ENCODE measurements around the gene TGFBR2.
"Not testable (repeated sequence)": the region's sequence is repeated elsewhere in the genome, so short reads cannot be mapped to it uniquely, and the experiment has no call there.

The TGFBR2 gene

GRCh38 chr3:30619318-30619717, 12.9 kb downstream of the TGFBR2 start:
- no peak for DNase-seq (ENCODE audit: low spot score)

GRCh38 chr3:30620402-30621360, 14.3 kb downstream of the TGFBR2 start:
- no peak for DNase-seq (ENCODE audit: low spot score)

DNA sequence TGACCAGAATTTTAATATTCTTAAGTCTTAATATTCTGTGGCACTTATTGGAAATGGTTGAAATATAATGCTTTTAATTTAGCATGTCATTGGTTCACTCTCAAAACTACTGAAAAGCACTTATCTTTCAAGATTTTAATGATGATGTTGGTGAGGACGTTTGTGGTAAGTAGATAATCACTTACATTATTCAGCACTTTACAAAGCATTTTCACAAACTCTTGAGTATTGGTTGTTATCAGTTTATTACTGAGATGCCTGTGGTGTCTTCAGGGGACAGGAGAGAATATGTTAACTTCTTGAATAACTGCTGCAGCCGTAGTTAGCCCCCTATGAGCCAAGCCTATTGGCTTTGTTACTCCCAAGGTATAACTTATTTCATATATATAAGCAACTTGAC, 15.2 kb downstream of the TGFBR2 start:
- DNase-seq (ENCODE audit: low spot score): no peak

DNA sequence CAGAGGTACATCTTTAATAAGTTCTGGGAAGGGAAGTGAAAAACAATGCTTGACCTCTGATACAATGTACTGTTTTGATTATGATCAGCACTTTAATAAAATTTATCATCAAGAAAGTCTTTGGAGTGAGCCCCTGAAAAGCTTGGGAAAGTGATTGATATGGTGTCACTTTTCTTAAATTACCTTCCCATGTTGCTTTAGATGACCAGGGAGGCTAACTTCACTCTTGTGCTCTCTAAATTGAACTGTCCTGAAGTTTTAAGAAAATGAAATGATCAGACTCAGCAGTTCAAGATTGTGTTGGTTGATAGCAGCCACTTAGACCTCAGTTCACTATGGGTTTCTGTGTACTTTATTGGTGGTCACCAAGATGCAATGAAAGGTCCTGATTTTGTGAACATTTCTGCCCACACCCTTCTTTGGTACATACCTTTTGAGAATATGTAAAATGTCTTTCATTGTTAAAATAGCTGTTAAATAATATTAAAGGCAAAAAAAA, 15.7 kb downstream of the TGFBR2 start:
- DNase-seq (ENCODE audit: low spot score): no peak

GRCh38 chr3:30622790-30623189, 16.4 kb downstream of the TGFBR2 start:
- no peak for DNase-seq (ENCODE audit: low spot score)

DNA sequence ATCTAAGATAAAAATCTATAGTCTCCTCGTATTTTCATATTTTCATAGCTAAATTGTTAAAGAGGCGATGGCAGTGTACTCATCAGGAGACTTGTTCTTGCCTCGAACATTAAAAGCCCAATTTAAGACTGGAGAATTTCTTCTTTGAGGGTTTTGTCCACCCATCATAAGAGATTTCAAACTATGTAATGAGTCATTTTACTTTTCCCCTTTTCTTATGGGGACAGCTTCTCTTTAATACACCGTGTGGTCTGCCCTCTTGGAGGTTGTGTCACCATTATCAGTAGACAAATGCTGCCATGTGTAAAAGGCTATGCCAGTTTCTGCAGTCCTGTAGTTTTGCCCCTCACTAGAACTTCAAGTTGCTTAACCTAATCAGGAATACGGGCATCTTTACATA, 16.9 kb downstream of the TGFBR2 start:
- DNase-seq (ENCODE audit: low spot score): no peak

- DNase-seq (ENCODE audit: low spot score): not testable (repeated sequence)
Observed at GRCh38 chr3:30624480-30624879, 18.1 kb downstream of the TGFBR2 start.

- peak; percentile 36 for DNase-seq (ENCODE audit: low spot score)
Observed at GRCh38 chr3:30625541-30626438, 19.4 kb downstream of the TGFBR2 start.

GRCh38 chr3:30626443-30627180, 20.2 kb downstream of the TGFBR2 start:
- peak; percentile 23 for DNase-seq (ENCODE audit: low spot score)

- no peak for DNase-seq (ENCODE audit: low spot score)
Observed at GRCh38 chr3:30628205-30628900, 22.0 kb downstream of the TGFBR2 start.

GRCh38 chr3:30628901-30629590, 22.6 kb downstream of the TGFBR2 start:
- DNase-seq (ENCODE audit: low spot score): no peak

- DNase-seq (ENCODE audit: low spot score): no peak
Observed at GRCh38 chr3:30629746-30630145, 23.3 kb downstream of the TGFBR2 start.

DNA sequence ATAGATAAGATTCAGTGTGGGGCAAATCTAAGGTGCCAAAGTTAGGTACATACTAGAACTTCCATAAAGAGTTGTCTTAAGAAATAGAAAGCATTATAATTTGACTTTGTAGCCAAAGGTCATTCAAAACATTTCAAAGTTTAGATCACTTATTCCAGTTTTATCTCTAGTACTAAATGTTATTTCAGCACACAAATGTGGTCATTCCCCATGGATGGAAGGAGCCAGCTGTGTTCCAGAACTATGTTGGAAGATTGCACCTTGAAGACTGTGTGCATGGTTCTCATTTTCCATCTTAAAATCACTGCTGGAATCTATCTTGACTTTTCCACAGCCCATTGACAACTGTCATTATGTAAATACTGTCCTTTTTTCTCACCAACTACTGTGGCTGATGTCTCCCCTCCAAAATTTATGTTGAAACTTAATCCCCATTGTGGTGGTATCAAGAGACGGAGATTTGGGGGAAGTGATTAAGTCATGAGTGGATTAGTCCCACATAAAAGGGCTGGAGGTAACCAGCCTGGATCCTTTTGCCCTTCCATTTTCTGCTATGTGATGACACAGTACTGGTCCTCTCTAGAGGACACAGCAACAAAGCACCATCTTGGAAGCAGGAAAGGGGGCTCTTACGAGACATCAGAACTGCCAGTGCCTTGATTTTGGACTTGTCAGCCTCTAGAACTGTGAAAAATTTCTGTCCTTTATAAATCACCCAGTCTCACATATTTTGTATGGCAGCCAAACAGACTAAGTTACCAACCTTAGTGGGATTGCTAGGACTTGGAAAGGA, 24.0 kb downstream of the TGFBR2 start:
- no peak for DNase-seq (ENCODE audit: low spot score)

- DNase-seq (ENCODE audit: low spot score): no peak
Observed at GRCh38 chr3:30631243-30631904, 25.0 kb downstream of the TGFBR2 start.

DNA sequence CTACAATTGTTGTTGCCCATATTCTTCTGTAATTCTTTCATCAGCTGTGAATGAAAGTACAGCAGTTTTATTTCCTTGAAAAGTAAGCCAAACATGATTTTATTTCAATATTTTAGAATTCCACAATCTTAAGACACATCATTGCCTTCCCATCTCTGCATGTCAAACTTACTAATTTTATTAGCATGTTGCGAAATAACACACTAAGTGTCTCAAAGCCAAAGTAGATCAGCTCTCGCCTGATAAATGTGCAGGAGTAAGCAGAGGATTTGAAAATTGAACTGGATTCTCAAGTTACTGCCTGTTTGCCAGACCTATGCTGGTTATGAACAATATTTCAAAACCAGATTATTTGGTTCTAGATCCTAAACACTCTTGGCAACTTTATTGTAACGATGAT, 25.7 kb downstream of the TGFBR2 start:
- peak; percentile 51 for DNase-seq (ENCODE audit: low spot score)

- DNase-seq (ENCODE audit: low spot score): no peak
Observed at GRCh38 chr3:30632521-30632920, 26.1 kb downstream of the TGFBR2 start.

- no peak for DNase-seq (ENCODE audit: low spot score)
Observed at GRCh38 chr3:30633718-30634117, 27.3 kb downstream of the TGFBR2 start.

DNA sequence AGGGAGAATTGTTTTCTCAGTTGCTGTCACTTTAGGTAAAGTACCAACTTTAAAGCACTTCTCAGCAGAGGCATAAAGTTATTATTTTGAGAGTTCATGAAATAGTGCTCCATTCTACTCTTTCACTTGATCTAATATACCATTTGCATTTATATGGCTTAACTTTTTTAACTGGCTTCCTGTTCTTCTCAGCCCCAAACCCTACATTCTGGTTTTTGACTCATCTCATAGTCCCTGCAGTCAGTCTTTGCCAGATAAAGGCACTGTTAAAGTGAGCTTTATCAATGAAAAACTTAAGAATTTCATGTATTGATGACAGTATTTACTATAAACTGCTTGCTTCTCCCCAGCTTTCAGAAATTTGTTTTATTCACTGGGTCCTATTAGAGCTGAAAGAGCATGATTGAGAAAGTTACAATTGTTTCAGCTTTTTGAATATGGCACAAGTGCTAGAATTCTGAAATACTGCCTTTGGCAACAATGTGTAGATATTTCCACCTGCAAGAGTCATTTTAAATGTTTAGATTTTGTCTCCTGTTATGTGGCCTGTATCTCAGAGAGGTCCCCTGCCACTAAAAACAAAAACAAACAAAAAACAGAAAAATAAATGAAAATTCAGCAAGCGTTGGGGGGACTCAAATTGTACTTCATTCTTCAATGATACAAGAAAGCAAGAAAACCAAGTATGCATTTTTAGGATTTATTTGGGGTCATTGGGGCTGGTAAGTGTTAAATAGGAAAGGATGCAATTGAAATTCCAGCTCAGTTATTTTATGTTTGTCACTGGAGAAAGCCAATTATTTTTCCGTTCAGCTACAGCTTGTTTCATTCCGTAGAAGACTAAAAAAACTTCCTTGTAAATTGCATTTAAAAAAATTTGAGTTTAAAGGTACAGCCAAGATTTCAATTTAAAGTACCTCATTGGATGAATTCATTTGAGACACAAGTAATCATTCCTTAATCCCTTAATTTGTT, 28.6 kb downstream of the TGFBR2 start:
- DNase-seq (ENCODE audit: low spot score): no peak

Measured in GM03348 (cell line).